Transverse colon (tissue), 4 donors: Measurements from ENCODE around the gene PRR16.

Experiments
- CTCF ChIP-seq, 5 experiments: fragments of 200-600 bp in 3 of 5; fragments of 450-650 bp in 2 of 5; sonication (generic) in 3 of 5; IDR thresholded peaks; 1 replicate in 2 of 5; 2 replicates in 3 of 5; pipeline ENCODE4 v1.5.1; 2016 to 2017; ENCODE audit warnings: antibody characterized with exemption in 5 of 5, inconsistent platforms in 3 of 5, mild to moderate bottlenecking in 2 of 5, moderate library complexity in 1 of 5
- POLR2AphosphoS5 ChIP-seq, 3 donors: sonication (generic); formaldehyde crosslinking; IDR thresholded peaks; one replicate each; pipeline ENCODE4 v1.6.1; 2016; ENCODE audit warnings: antibody characterized with exemption in 3 of 3

- TF ChIP-seq POLR2AphosphoS5 (IDR thresholded peaks at IDR 0.05) (no peak), CTCF (IDR thresholded peaks at IDR 0.05) (no peak)
These were observed 48.9 kb downstream of the PRR16 start for GRCh38 chr5:120512791-120513650.
